HCT116 (cell line): Measurements from ENCODE around the gene NCAPD3. TPM values are rescaled to one million over a fixed set of nuclear protein-coding genes. Genes with fewer than 3 reads are reported as not detected.

Experiments
- ATAC-seq: fragments of 200-7000 bp; cut with Tn5 transposase; 2 replicates; pipeline ENCODE4 v1.9.1; 2020; ENCODE audit warnings: mild to moderate bottlenecking, moderate library complexity
- BruUV-seq: library from RNA; stranded (reverse); fragments of 400-500 nt; replicated peaks from 2 replicates; lab custom pipeline; 2021; lab: Mats Ljungman, UMichigan
- CTCF ChIA-PET: fragments of 300-600 bp; sonication (Branson Sonifier 250); formaldehyde crosslinking; loops from one replicate; lab custom pipeline; 2021; ENCODE audit warnings: antibody characterized with exemption; lab: Charles Lee
- POLR2A ChIA-PET: fragments of 300-600, 350-600 bp; sonication (Branson Sonifier 250); formaldehyde crosslinking; loops from one replicate; lab custom pipeline; 2021; ENCODE audit warnings: antibody characterized with exemption; lab: Charles Lee
- RAD21 ChIA-PET, 2 experiments: fragments of 300-600 bp; sonication (Branson Sonifier 250); formaldehyde crosslinking; loops; one replicate each; lab custom pipeline; 2023; ENCODE audit warnings: low total read pairs in 2 of 2; ENCODE audit not compliant: uncharacterized antibody in 2 of 2, unreplicated experiment in 2 of 2, low non-redundant PET in 1 of 2; lab: Charles Lee
- DNase-seq: peaks from one replicate; pipeline ENCODE4 v3.0.0-alpha.2; 2010; ENCODE audit warnings: low read depth, low spot score
- H2AFZ ChIP-seq: fragments of 200-600 bp; shearing (Covaris generic), sonication (generic); 2 replicates; pipeline ENCODE4 v1.6.1; 2017; ENCODE audit warnings: low read depth, mixed run types, mixed read lengths, antibody characterized with exemption, low read length; ENCODE audit not compliant: poor library complexity, severe bottlenecking
- H3K27ac ChIP-seq: 2 replicates; pipeline ENCODE4 v1.5.1; 2012; ENCODE audit warnings: low read depth, low read length
- H3K27me3 ChIP-seq: fragments of 200-600 bp; sonication (generic); 2 replicates; pipeline ENCODE4 v1.6.1; 2016; ENCODE audit warnings: mixed run types, low read length, mixed read lengths; ENCODE audit not compliant: insufficient read depth
- H3K36me3 ChIP-seq, 2 experiments: fragments of 200-500 bp in 1 of 2; fragments of 200-600 bp in 1 of 2; sonication (Bioruptor generic) in 1 of 2; sonication (generic) in 1 of 2; 2 replicates each; pipeline versions ENCODE4 v1.5.1 to v1.6.1; 2014 to 2016; ENCODE audit warnings: low read length in 2 of 2, inconsistent platforms in 1 of 2, mixed read lengths in 1 of 2, mixed run types in 1 of 2; ENCODE audit not compliant: insufficient read depth in 2 of 2, control insufficient read depth in 1 of 2
- H3K4me1 ChIP-seq, 2 experiments: fragments of 200-600 bp in 1 of 2; sonication (generic) in 1 of 2; 2 replicates each; pipeline versions ENCODE4 v1.5.1 to v1.6.1; 2012 to 2017; ENCODE audit warnings: low read length in 2 of 2, inconsistent platforms in 1 of 2, mild to moderate bottlenecking in 1 of 2, mixed read lengths in 1 of 2, mixed run types in 1 of 2, moderate library complexity in 1 of 2; ENCODE audit not compliant: insufficient read depth in 2 of 2, control insufficient read depth in 1 of 2
- H3K4me2 ChIP-seq: fragments of 200-600 bp; sonication (generic); 2 replicates; pipeline ENCODE4 v1.6.1; 2017; ENCODE audit warnings: mixed run types, low read length, mixed read lengths
- H3K4me3 ChIP-seq, 2 experiments: fragments of 200-600 bp in 1 of 2; sonication (generic) in 1 of 2; replicated peaks in 1 of 2; 2 replicates each; pipeline ENCODE4 v1.5.1; 2011 to 2016; ENCODE audit warnings: low read length in 2 of 2, control low read depth in 1 of 2, low read depth in 1 of 2, mild to moderate bottlenecking in 1 of 2, mixed read lengths in 1 of 2, mixed run types in 1 of 2
- H3K79me2 ChIP-seq: fragments of 200-600 bp; sonication (generic); 2 replicates; pipeline ENCODE4 v1.6.1; 2017; ENCODE audit warnings: mild to moderate bottlenecking, mixed run types, low read length, moderate library complexity, mixed read lengths; ENCODE audit not compliant: insufficient read depth
- H3K9ac ChIP-seq: fragments of 200-600 bp; sonication (generic); 2 replicates; pipeline ENCODE4 v1.6.1; 2016; ENCODE audit warnings: low read length, mixed read lengths
- H3K9me2 ChIP-seq: fragments of 200-600 bp; sonication (generic), shearing (Covaris generic); 2 replicates; pipeline ENCODE4 v1.6.1; 2017; ENCODE audit warnings: mixed run types, mild to moderate bottlenecking, moderate library complexity; ENCODE audit not compliant: insufficient read depth
- H3K9me3 ChIP-seq, 2 experiments: fragments of 200-500 bp in 1 of 2; fragments of 200-600 bp in 1 of 2; sonication (Bioruptor generic) in 1 of 2; sonication (generic) in 1 of 2; 2 replicates each; pipeline ENCODE4 v1.6.1; 2014 to 2017; ENCODE audit warnings: low read length in 2 of 2, mixed read lengths in 2 of 2, inconsistent platforms in 1 of 2, low read depth in 1 of 2, mild to moderate bottlenecking in 1 of 2, mixed run types in 1 of 2, moderate library complexity in 1 of 2; ENCODE audit not compliant: control insufficient read depth in 1 of 2, insufficient read depth in 1 of 2
- H4K20me1 ChIP-seq: fragments of 200-600 bp; sonication (generic), shearing (Covaris generic); 2 replicates; pipeline ENCODE4 v1.6.1; 2017; ENCODE audit warnings: mixed run types, mild to moderate bottlenecking, moderate library complexity; ENCODE audit not compliant: insufficient read depth
- CEBPB ChIP-seq: IDR thresholded peaks from 2 replicates; pipeline ENCODE4 v1.6.1; 2012; ENCODE audit warnings: low read depth
- EGR1 ChIP-seq: IDR thresholded peaks from 2 replicates; pipeline ENCODE4 v1.6.1; 2012; ENCODE audit warnings: low read depth
- ELF1 ChIP-seq: IDR thresholded peaks from 2 replicates; pipeline ENCODE4 v1.6.1; 2012; ENCODE audit warnings: low read depth, borderline replicate concordance
- POLR2A ChIP-seq: IDR thresholded peaks from 2 replicates; pipeline ENCODE4 v1.7.0; 2011; ENCODE audit warnings: borderline replicate concordance; ENCODE audit not compliant: insufficient read depth, insufficient read length; ENCODE audit errors: extremely low read depth
- POLR2AphosphoS5 ChIP-seq: IDR thresholded peaks from 2 replicates; pipeline ENCODE4 v1.6.1; 2011; ENCODE audit warnings: mild to moderate bottlenecking, low read depth, low read length, moderate library complexity
- SIN3A ChIP-seq: IDR thresholded peaks from 2 replicates; pipeline ENCODE4 v1.6.1; 2012; ENCODE audit warnings: low read depth
- SP1 ChIP-seq: IDR thresholded peaks from 2 replicates; pipeline ENCODE4 v1.6.1; 2012; ENCODE audit warnings: low read depth
- TCF7L2 ChIP-seq: IDR thresholded peaks from 2 replicates; pipeline ENCODE4 v1.7.0; 2011; ENCODE audit warnings: borderline replicate concordance, inconsistent platforms; ENCODE audit not compliant: insufficient read depth, insufficient read length; ENCODE audit errors: extremely low read depth
- YY1 ChIP-seq: IDR thresholded peaks from 2 replicates; pipeline ENCODE4 v1.6.1; 2011; ENCODE audit warnings: low read length, low read depth, moderate library complexity, mild to moderate bottlenecking; ENCODE audit not compliant: insufficient replicate concordance; ENCODE audit errors: extremely low read depth
- intact Hi-C: fragments of 100-400 bp; cut with micrococcal nuclease; formaldehyde crosslinking; loops from 2 replicates; pipeline ENCODE4 v1.10.0; 2022
- total RNA-seq: library from RNA; stranded (reverse); gene quantifications from one replicate; pipeline ENCODE4 v1.2.1, GENCODE V29; 2021; ENCODE audit not compliant: unreplicated experiment
- TF ChIP-seq, protein P1 (sequence below): IDR thresholded peaks from 2 replicates; pipeline ENCODE4 v1.6.1; 2011; ENCODE audit warnings: mild to moderate bottlenecking, low read length, moderate library complexity; ENCODE audit not compliant: insufficient replicate concordance; ENCODE audit errors: extremely low read depth
- TF ChIP-seq, protein P2 (sequence below), 3 experiments: fragments of 200-600 bp in 1 of 3; sonication (generic) in 1 of 3; IDR thresholded peaks in 2 of 3; conservative IDR thresholded peaks in 1 of 3; 2 replicates each; pipeline ENCODE4 v1.5.1; 2012 to 2017; ENCODE audit warnings: low read depth in 2 of 3, low read length in 2 of 3, antibody characterized with exemption in 1 of 3, borderline replicate concordance in 1 of 3, control low read depth in 1 of 3, mild to moderate bottlenecking in 1 of 3, mixed read lengths in 1 of 3, mixed run types in 1 of 3, moderate library complexity in 1 of 3; ENCODE audit not compliant: insufficient read depth in 1 of 3

The NCAPD3 gene
- total RNA-seq, 1 experiment from 2014 or later: 71.0 TPM

DNA sequence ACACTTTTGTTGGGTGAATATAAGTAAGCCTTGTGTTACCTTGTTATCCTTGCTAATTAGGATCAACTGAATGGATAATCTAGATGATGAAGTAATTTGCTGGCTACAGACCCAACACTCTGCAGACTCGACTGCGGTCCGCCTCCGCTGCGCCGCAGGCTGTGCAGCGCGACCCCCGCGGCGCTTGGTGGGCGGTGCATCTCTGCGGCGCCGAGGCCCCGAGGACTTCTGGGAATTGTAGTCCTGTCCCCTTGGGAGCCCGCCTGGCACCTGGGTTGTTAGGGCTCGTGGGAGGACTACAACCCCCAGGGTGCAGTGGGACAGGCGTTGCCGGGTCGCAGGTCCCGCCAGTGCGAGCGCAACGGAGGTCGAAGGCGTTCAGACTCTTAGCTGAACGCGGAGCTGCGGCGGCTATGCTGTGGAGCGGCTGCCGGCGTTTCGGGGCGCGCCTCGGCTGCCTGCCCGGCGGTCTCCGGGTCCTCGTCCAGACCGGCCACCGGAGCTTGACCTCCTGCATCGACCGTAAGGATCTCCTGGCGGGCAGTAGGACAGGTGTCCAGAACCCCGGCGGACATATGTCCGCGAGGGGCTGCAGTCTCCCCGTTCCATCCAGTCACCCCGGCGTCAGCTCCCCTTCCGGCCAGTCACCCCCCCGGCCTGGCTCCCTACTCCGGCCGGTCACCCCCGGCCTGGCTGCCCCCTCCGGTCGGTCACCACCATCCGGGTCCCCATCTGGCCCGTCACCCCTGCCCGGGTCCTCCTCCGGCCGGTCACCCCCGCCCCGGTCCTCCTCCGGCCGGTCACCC is 29.6 kb upstream of the NCAPD3 start, which contains the start of the genes ACAD8 and THYN1:
ACAD8 (plus strand) TSS at position 381 of the 806 bp plus-strand sequence; CDS start at position 414, 33 bp downstream.
THYN1 (minus strand) TSS at position 165 of the 806 bp plus-strand sequence. CDS start 470 bp downstream, outside the sequence.
- ATAC-seq (peak; percentile 99), DNase-seq (peak; percentile 90)
- H2AFZ ChIP-seq: peak within 1 kb of the TSS; percentile 72
- ChIA-PET POLR2A (interaction anchor here (0.9 kb wide), 1 partner anchor 29 kb away, joined by 4 read pairs; the partner anchor contains the start of genes NCAPD3 and VPS26B), CTCF (interaction anchor here (0.8 to 1.0 kb wide), 2 partner anchors 9 to 45 kb away, joined by 3 read pairs; no protein-coding TSS in a partner anchor), RAD21 (no interaction called here)
- no peaks in the 10 kb centered on the region for H3K9me2 ChIP-seq
- H3K9ac ChIP-seq: peak within 1 kb of the TSS; percentile 74
- H3K79me2 ChIP-seq: peaks cover 23% of the 10 kb centered on the region
- intact Hi-C loops: loop anchor here (2.0 to 10.0 kb wide), 3 partner anchors 29 to 329 kb away; partner anchors contain the start of gene VPS26B
- peaks cover 2 to 9% of the 10 kb centered on the region in 2 experiments; a peak in 2 of 4 replicates for H3K4me1 ChIP-seq
- peaks cover 0 to 6% of the 10 kb centered on the region in 2 experiments; a peak in 1 of 4 replicates for H3K36me3 ChIP-seq
- H3K4me2 ChIP-seq: peak within 1 kb of the TSS; percentile 87
- H4K20me1 ChIP-seq: no peaks in the 10 kb centered on the region
- TF ChIP-seq YY1 (peak; percentile 63), POLR2A (peak; percentile 86), SP1 (peak; percentile 85), EGR1 (peak; percentile 91), ELF1 (no peak; the same call in 1 of the 2 replicates), CEBPB (no peak), POLR2AphosphoS5 (peak; percentile 92), SIN3A (peak; percentile 62; the same call in 1 of the 2 replicates), TCF7L2 (peak; percentile 16)
- TF ChIP-seq, protein P1, sequence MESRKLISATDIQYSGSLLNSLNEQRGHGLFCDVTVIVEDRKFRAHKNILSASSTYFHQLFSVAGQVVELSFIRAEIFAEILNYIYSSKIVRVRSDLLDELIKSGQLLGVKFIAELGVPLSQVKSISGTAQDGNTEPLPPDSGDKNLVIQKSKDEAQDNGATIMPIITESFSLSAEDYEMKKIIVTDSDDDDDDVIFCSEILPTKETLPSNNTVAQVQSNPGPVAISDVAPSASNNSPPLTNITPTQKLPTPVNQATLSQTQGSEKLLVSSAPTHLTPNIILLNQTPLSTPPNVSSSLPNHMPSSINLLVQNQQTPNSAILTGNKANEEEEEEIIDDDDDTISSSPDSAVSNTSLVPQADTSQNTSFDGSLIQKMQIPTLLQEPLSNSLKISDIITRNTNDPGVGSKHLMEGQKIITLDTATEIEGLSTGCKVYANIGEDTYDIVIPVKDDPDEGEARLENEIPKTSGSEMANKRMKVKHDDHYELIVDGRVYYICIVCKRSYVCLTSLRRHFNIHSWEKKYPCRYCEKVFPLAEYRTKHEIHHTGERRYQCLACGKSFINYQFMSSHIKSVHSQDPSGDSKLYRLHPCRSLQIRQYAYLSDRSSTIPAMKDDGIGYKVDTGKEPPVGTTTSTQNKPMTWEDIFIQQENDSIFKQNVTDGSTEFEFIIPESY: peak; percentile 76
- TF ChIP-seq, protein P2, sequence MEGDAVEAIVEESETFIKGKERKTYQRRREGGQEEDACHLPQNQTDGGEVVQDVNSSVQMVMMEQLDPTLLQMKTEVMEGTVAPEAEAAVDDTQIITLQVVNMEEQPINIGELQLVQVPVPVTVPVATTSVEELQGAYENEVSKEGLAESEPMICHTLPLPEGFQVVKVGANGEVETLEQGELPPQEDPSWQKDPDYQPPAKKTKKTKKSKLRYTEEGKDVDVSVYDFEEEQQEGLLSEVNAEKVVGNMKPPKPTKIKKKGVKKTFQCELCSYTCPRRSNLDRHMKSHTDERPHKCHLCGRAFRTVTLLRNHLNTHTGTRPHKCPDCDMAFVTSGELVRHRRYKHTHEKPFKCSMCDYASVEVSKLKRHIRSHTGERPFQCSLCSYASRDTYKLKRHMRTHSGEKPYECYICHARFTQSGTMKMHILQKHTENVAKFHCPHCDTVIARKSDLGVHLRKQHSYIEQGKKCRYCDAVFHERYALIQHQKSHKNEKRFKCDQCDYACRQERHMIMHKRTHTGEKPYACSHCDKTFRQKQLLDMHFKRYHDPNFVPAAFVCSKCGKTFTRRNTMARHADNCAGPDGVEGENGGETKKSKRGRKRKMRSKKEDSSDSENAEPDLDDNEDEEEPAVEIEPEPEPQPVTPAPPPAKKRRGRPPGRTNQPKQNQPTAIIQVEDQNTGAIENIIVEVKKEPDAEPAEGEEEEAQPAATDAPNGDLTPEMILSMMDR (IDR thresholded peaks at IDR 0.05 in 2 of 3, conservative IDR thresholded peaks at IDR 0.05 in 1 of 3; ENCODE audit: borderline replicate concordance in 1 of 3, insufficient read depth in 1 of 3, low read depth in 2 of 3, low read length in 2 of 3): no peak
- BruUV-seq: no TSS peak
- no peaks in the 10 kb centered on the region for H3K27me3 ChIP-seq
- H3K27ac ChIP-seq: peak within 1 kb of the TSS; percentile 47; the same call in 1 of the 2 replicates
- peak within 1 kb of the TSS; percentile 73 to 79 for H3K4me3 ChIP-seq
- no peaks in the 10 kb centered on the region for H3K9me3 ChIP-seq
